Measurements from ENCODE around the gene DKKL1.

DNA sequence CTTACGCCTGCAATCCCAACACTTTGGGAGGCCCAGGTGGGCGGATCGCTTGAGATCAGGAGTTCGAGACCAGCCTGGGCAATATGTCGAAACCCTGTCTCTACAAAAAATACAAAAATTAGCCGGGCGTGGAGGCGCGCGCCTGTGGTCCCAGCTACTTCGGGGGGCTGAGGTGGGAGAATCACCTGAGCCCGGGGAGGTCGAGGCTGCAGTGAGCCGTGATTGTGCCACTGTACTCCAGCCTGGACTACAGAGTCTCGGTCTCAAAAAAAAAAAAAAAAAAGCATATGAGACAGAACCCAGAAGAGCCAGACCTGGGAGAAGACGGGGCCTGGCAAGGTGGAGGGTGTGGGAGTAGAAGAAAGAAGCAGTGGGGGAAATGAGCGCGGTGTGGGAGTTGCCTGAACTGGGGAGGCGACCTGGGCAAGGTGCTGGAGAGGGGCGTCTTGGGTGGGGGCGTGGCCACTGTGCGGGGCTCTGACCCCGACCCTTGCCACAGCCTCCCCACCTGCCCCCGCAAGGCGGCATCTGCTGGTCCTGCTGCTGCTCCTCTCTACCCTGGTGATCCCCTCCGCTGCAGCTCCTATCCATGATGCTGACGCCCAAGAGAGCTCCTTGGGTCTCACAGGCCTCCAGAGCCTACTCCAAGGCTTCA, 533 bp downstream of the DKKL1 start:
- TF ChIP-seq REST (IDR thresholded peaks at IDR 0.05; ENCODE audit: low read depth): no peak
- TF ChIP-seq, protein P1, sequence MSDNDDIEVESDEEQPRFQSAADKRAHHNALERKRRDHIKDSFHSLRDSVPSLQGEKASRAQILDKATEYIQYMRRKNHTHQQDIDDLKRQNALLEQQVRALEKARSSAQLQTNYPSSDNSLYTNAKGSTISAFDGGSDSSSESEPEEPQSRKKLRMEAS (IDR thresholded peaks at IDR 0.05): no peak
- TF ChIP-seq YY1 (IDR thresholded peaks at IDR 0.05; ENCODE audit: low read depth): no peak
- TF ChIP-seq TEAD4 (IDR thresholded peaks at IDR 0.05): no peak
- no peak for TF ChIP-seq RAD21 (IDR thresholded peaks at IDR 0.05; ENCODE audit: low read depth)
- TF ChIP-seq CEBPB (IDR thresholded peaks at IDR 0.05): no peak
- no peak for TF ChIP-seq TAF1 (IDR thresholded peaks at IDR 0.05; ENCODE audit: low read depth)
- no peak for TF ChIP-seq FOXM1 (IDR thresholded peaks at IDR 0.05; ENCODE audit: borderline replicate concordance, low read depth)
- TF ChIP-seq EP300 (IDR thresholded peaks at IDR 0.05; ENCODE audit: borderline replicate concordance): no peak
- no peak for TF ChIP-seq CREB1 (IDR thresholded peaks at IDR 0.05; ENCODE audit: low read depth)
- TF ChIP-seq NFIC (IDR thresholded peaks at IDR 0.05): no peak

All from Ishikawa (cell line).